Body of pancreas (tissue), 4 donors: ENCODE measurements around the gene TRIM34.
"Not testable (repeated sequence)": the region's sequence is repeated elsewhere in the genome, so short reads cannot be mapped to it uniquely, and the experiment has no call there.

Source experiments
- POLR2A ChIP-seq, 3 donors: fragments of 450-650 bp; IDR thresholded peaks; one replicate each; pipeline ENCODE4 v1.6.1; 2016; ENCODE audit warnings: antibody characterized with exemption in 3 of 3, mild to moderate bottlenecking in 2 of 3
- TF ChIP-seq, protein P1 (sequence below), 7 experiments: fragments of 450-650 bp in 4 of 7; fragments of 200-600 bp in 3 of 7; sonication (generic) in 3 of 7; IDR thresholded peaks; one replicate each; pipeline ENCODE4 v1.5.1; 2016 to 2019; ENCODE audit warnings: antibody characterized with exemption in 7 of 7

DNA sequence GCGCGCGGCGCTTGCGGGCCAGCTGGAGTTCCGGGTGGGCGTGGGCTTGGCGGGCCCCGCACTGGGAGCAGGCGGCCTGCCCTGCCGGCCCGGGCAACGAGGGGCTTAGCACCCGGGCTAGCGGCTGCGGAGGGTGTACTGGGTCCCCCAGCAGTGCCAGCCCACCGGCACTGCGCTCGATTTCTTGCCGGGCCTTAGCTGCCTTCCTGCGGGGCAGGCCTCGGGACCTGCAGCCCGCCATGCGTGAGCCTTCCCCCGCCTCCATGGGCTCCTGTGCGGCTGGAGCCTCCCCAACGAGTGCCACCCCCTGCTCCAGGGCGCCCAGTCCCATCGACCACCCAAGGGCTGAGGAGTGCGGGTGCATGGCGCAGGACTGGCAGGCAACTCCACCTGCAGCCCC is 34.9 kb upstream of the TRIM34 start:
- TF ChIP-seq, protein P1, sequence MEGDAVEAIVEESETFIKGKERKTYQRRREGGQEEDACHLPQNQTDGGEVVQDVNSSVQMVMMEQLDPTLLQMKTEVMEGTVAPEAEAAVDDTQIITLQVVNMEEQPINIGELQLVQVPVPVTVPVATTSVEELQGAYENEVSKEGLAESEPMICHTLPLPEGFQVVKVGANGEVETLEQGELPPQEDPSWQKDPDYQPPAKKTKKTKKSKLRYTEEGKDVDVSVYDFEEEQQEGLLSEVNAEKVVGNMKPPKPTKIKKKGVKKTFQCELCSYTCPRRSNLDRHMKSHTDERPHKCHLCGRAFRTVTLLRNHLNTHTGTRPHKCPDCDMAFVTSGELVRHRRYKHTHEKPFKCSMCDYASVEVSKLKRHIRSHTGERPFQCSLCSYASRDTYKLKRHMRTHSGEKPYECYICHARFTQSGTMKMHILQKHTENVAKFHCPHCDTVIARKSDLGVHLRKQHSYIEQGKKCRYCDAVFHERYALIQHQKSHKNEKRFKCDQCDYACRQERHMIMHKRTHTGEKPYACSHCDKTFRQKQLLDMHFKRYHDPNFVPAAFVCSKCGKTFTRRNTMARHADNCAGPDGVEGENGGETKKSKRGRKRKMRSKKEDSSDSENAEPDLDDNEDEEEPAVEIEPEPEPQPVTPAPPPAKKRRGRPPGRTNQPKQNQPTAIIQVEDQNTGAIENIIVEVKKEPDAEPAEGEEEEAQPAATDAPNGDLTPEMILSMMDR (IDR thresholded peaks at IDR 0.05), result not testable (repeated sequence)
- not testable (repeated sequence) for TF ChIP-seq POLR2A (IDR thresholded peaks at IDR 0.05)
